DMS114 treated with DMSO at 0.1 percent for 48 hours (cell line): ENCODE results near the gene FOXF2.

Source experiments
- DNase-seq: peaks from one replicate; lab custom pipeline; 2025; ENCODE audit not compliant: unreplicated experiment; lab: John Stamatoyannopoulos, UW

The FOXF2 gene

GRCh38 chr6:1378065-1379016 lies 11.0 kb upstream of the FOXF2 start:
- DNase-seq: no peak

GRCh38 chr6:1379017-1379787 lies 10.2 kb upstream of the FOXF2 start:
- peak; percentile 58 for DNase-seq

GRCh38 chr6:1379788-1380147 lies 9.6 kb upstream of the FOXF2 start:
- no peak for DNase-seq

- peak; percentile 53 for DNase-seq
Observed at GRCh38 chr6:1380625-1381427, 8.6 kb upstream of the FOXF2 start.

- peak; percentile 30 for DNase-seq
Observed at GRCh38 chr6:1381481-1382330, 7.7 kb upstream of the FOXF2 start.

GRCh38 chr6:1382331-1382882 lies 7.0 kb upstream of the FOXF2 start:
- no peak for DNase-seq

GRCh38 chr6:1382883-1383728 lies 6.3 kb upstream of the FOXF2 start:
- no peak for DNase-seq

GRCh38 chr6:1383729-1384548 lies 5.4 kb upstream of the FOXF2 start:
- DNase-seq: no peak

GRCh38 chr6:1384549-1385128 lies 4.7 kb upstream of the FOXF2 start:
- DNase-seq: no peak

- DNase-seq: no peak
Observed at GRCh38 chr6:1385129-1386037, 4.0 kb upstream of the FOXF2 start.

- no peak for DNase-seq
Observed at GRCh38 chr6:1386038-1386709, 3.2 kb upstream of the FOXF2 start.

GRCh38 chr6:1387538-1387875 lies 1.9 kb upstream of the FOXF2 start:
- no peak for DNase-seq

- peak; percentile 39 for DNase-seq
Observed at GRCh38 chr6:1387876-1388629, 1.3 kb upstream of the FOXF2 start.

GRCh38 chr6:1388630-1389368 lies 577 bp upstream of the FOXF2 start:
- no peak for DNase-seq
